ENCODE measurements around the gene HLA-DMA. TPM values are rescaled to one million over a fixed set of nuclear protein-coding genes. Genes with fewer than 3 reads are reported as not detected.

The HLA-DMA gene
- total and polyA plus RNA-seq, 9 of the 15 experiments (the other 6 are each of a cell fraction or from before 2014, with no cell fraction given), result 0.13 to 0.83 (median 0.51) TPM

DNA sequence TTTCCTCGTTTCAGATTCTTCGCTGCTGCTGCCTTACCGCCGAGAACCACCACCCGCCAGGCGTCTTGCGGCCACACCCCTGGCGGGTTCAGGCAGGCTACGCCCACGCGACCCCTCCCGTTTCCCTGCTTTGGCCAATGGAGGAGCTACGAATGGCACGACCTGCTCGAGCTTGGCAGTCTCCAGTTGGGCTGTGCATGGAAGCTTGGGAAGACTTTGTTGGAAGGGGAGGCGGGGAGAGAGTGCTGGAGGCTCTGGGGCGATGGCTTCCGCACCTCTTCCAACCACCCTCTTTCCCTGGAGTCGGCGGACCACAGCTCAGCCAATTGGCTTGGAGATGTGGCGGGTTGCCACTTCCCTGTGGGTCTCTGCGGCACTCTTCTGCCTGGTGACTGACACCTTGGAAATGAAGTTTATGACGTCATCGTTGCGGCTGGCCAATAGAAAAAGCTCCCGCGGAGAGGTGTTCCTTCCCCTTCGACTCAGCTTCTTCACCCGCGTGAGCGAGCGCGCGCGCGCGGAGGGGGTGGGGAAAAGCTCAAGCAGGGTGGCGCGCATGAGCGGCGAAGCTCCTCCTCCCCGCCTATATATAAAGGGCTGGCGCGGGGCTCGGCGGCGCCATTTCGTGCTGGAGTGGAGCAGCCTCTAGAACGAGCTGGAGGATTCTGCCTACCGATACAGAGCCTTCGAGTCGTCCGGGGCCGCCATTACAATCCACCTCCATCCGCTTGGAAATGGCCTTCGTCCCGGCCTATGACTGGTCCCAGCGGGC is 18.9 kb upstream of the HLA-DMA start (continued):
- TF ChIP-seq HMG20B (CRISPR knock-in tag; IDR thresholded peaks at IDR 0.05) (no peak; the same call in 1 of the 2 replicates), ETV1 (tag; conservative IDR thresholded peaks at IDR 0.05; ENCODE audit: low read depth) (peak; percentile 28; the same call in 1 of the 2 replicates), DPF2 (IDR thresholded peaks at IDR 0.05) (peak; percentile 64; the same call in 1 of the 2 replicates), KDM5B (IDR thresholded peaks at IDR 0.05; ENCODE audit: insufficient replicate concordance, low read depth, low read length) (peak; percentile 99), E2F4 (CRISPR knock-in tag; IDR thresholded peaks at IDR 0.05; ENCODE audit: low read depth) (peak; percentile 81; the same call in 1 of the 2 replicates), CSDE1 (IDR thresholded peaks at IDR 0.05) (no peak), BHLHE40 (IDR thresholded peaks at IDR 0.05; ENCODE audit: low read length) (peak; percentile 64; the same call in 1 of the 2 replicates), NRF1 (conservative IDR thresholded peaks at IDR 0.05 in 1 of 2, IDR thresholded peaks at IDR 0.05 in 1 of 2) (peak; percentile 96 to 97), SRSF9 (IDR thresholded peaks at IDR 0.05; ENCODE audit: borderline replicate concordance, low read depth, low read length) (no peak), ARNT (IDR thresholded peaks at IDR 0.05) (no peak), PCBP1 (IDR thresholded peaks at IDR 0.05; ENCODE audit: low read depth, low read length, poor library complexity, severe bottlenecking) (peak; percentile 96), ZNF445 (CRISPR knock-in tag; IDR thresholded peaks at IDR 0.05; ENCODE audit: low read depth) (no peak; the same call in 1 of the 2 replicates), ETS1 (conservative IDR thresholded peaks at IDR 0.05; ENCODE audit: control insufficient read depth, low read depth, low read length) (peak; percentile 89), GTF2F1 (IDR thresholded peaks at IDR 0.05; ENCODE audit: low read depth, low read length) (peak; percentile 99), NCOR1 (IDR thresholded peaks at IDR 0.05) (no peak), ZNF217 (CRISPR knock-in tag; IDR thresholded peaks at IDR 0.05) (no peak), MYC (IDR thresholded peaks at IDR 0.05; ENCODE audit: low read depth, low read length) (peak; percentile 90), MYC (CRISPR knock-in tag; IDR thresholded peaks at IDR 0.05; ENCODE audit: borderline replicate concordance, low read depth) (peak; percentile 78; the same call in 1 of the 2 replicates), CBFB (CRISPR knock-in tag; IDR thresholded peaks at IDR 0.05) (no peak; the same call in none of the 2 replicates), ZBTB1 (CRISPR knock-in tag; IDR thresholded peaks at IDR 0.05; ENCODE audit: borderline replicate concordance, low read depth) (no peak; the same call in 1 of the 2 replicates), MXI1 (IDR thresholded peaks at IDR 0.05; ENCODE audit: low read depth, low read length) (0 out of 2 replicates have a peak, but pooled peaks have one; percentile 38)
- TF ChIP-seq, protein P1, sequence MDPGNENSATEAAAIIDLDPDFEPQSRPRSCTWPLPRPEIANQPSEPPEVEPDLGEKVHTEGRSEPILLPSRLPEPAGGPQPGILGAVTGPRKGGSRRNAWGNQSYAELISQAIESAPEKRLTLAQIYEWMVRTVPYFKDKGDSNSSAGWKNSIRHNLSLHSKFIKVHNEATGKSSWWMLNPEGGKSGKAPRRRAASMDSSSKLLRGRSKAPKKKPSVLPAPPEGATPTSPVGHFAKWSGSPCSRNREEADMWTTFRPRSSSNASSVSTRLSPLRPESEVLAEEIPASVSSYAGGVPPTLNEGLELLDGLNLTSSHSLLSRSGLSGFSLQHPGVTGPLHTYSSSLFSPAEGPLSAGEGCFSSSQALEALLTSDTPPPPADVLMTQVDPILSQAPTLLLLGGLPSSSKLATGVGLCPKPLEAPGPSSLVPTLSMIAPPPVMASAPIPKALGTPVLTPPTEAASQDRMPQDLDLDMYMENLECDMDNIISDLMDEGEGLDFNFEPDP (CRISPR knock-in tag; IDR thresholded peaks at IDR 0.05), result peak; percentile 82

All from K562 (cell line).